Activated CD4-positive, alpha-beta memory T cell treated with anti-CD3 and anti-CD28 coated beads for 36 hours (primary cell): ENCODE results near the gene MMEL1. TPM values are rescaled to one million over a fixed set of nuclear protein-coding genes. Genes with fewer than 3 reads are reported as not detected.
"Not testable (repeated sequence)": the region's sequence is repeated elsewhere in the genome, so short reads cannot be mapped to it uniquely, and the experiment has no call there.

Experiments
- CTCF ChIA-PET: fragments of 350-600 bp; sonication (Branson Sonifier 250); formaldehyde crosslinking; loops from one replicate; lab custom pipeline; 2021; ENCODE audit warnings: antibody characterized with exemption, inconsistent platforms; lab: Charles Lee
- POLR2A ChIA-PET: fragments of 350-600 bp; sonication (Branson Sonifier 250); formaldehyde crosslinking; loops from one replicate; lab custom pipeline; 2021; ENCODE audit warnings: antibody characterized with exemption; lab: Charles Lee
- DNase-seq: peaks from one replicate; pipeline ENCODE4 v3.0.0-alpha.2; 2020
- H3K27ac Mint-ChIP-seq: one replicate; pipeline ENCODE4 v1.8.0; 2021; ENCODE audit warnings: mixed read lengths
- H3K27me3 Mint-ChIP-seq: one replicate; pipeline ENCODE4 v1.8.0; 2021; ENCODE audit warnings: mixed read lengths
- H3K36me3 Mint-ChIP-seq: one replicate; pipeline ENCODE4 v1.8.0; 2021; ENCODE audit warnings: mixed read lengths
- H3K4me1 Mint-ChIP-seq: one replicate; pipeline ENCODE4 v1.8.0; 2021; ENCODE audit warnings: low read depth, mixed read lengths
- H3K4me3 Mint-ChIP-seq: one replicate; pipeline ENCODE4 v1.8.0; 2021; ENCODE audit warnings: mild to moderate bottlenecking, mixed read lengths
- H3K9me3 Mint-ChIP-seq: one replicate; pipeline ENCODE4 v1.8.0; 2021; ENCODE audit warnings: mixed read lengths
- intact Hi-C: fragments of 100-400 bp; cut with micrococcal nuclease; formaldehyde crosslinking; loops from one replicate; pipeline ENCODE4 v1.15.1; 2023
- total RNA-seq, 2 experiments: library from RNA; stranded (reverse); gene quantifications; one replicate each; pipeline ENCODE4 v1.2.3, GENCODE V29; 2021

The MMEL1 gene
- total RNA-seq, 2 experiments from 2014 or later = 1.00 to 1.2 TPM

DNA sequence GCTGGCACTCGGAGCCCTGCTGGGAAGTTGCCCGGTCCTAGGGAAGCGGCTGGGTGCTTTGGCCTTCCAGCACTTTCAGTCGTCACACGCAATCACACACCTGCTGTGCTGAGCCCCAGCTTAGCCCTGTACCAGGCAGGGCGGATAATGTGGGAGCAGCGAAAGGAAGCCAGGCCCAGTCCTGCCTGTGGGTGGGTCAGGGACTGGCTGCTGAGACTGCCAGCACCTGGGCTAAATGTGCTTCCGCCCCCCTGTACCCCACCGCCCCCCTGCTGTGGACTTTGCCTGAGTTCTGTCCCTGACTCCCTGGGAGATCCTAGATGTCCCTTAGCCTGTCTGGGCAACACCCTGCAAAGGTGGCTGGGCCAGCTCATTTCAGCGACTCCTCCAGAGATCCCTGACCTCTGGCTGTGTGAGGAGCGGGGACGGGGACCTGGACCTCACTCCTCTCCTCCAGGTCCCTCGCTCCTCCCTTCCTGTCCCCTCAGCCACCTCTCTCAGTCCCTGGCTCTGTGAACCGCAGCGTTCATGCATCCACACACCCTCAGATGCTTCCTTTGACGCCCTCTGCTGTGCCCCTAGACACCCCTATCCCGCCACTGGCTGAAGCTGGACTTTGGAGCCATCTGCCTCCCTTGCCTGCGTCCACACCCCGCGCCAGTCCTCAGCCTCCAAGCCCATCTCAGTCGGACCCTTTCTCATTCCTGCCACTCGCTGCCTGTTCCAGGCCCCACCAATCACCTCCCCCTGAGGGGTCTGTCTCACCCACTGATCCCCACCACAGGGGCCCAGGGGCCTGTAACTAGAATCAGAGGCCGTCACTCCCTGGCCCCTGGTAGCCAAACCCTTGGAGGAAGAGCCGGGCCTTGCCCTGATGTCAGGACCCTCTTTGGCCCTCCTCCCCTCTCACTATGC is 1.4 kb downstream of the MMEL1 start:
- Mint-ChIP-seq H3K27me3 (peaks cover 22% of the 10 kb centered on the region), H3K36me3 (no peaks in the 10 kb centered on the region), H3K4me3 (no peak overlapping the region), H3K9me3 (peaks cover 15% of the 10 kb centered on the region), H3K27ac (peak overlapping the region; percentile 23), H3K4me1 (no peaks in the 10 kb centered on the region)
- no peak for DNase-seq
- intact Hi-C loops = no loop called here
- CTCF ChIA-PET = no interaction called here
- POLR2A ChIA-PET = no interaction called here

DNA sequence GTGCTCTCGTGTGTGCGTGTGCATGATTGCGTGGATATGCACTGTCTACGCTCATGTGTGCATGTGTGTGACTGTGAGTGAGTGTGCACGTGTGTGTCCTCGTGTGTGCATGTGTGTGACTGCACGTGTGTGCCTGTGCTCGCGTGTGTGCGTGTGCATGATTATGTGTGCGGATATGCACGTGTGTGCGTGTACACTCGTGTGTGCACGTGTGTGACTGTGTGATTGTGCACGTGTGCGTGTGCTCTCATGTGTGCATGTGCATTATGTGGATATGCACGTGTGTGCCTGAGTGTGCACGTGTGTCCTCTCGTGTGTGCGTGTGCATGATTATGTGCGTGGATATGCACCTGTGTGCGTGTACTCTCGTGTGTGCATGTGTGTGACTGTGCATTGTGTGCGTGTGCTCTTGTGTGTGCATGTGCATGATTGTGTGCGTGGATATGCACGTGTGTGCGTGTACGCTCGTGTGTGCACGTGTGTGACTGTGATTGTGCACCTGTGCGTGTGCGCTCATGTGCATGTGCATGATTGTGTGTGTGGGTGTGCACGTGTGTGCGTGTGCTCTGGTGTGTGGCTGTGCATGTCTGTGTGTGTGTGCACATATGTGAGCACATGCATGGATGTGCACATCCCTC is 2.2 kb downstream of the MMEL1 start:
- Mint-ChIP-seq H3K4me3 (no peak overlapping the region), H3K36me3 (no peaks in the 10 kb centered on the region), H3K27me3 (peaks cover 29% of the 10 kb centered on the region), H3K27ac (no peak overlapping the region), H3K9me3 (peaks cover 10% of the 10 kb centered on the region), H3K4me1 (no peaks in the 10 kb centered on the region)
- CTCF ChIA-PET = no interaction called here
- intact Hi-C loops = no loop called here
- no peak for DNase-seq
- POLR2A ChIA-PET = no interaction called here

DNA sequence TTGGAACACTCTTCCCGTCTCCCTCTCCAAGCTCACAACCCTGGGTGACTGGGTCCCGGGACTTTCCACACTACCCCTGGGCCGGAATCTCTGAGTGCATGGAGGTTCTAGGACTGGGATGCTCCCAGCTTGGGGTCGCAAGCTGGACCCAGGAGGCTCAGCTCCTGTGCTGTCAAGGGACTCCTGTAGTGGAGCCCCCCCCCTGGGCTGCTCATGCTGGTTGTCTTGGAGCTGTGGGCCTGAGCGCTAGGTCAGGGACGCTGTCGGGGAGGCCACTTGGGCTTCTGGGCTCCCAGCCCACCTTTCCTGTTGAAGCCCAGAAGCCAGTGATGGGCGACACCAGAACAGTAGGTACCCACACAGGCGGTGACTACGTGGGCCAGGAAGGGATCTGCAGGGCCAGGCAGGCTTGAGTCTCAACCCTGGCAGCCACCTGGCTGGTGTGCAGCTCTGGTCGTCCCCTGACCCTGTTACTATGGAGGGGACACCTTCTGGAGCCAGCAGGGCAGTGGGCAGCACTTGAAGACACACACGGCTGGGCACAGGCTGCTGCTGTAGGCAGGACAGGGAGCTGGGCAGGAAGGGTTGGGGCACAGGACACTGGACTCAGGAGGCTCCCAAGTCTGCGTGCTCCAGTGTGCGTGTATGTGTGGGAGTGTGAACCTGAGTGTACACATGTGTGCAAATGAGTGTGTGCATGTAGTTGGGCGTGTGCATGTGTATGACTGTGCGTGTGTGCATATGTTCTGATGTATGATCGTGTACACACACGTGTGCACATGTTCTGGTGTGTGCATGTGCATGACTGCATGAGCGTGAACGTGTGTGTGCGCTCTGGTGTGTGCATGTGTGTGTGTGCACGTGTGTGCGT is 3.0 kb downstream of the MMEL1 start:
- no peak overlapping the region for H3K27ac Mint-ChIP-seq
- ChIA-PET CTCF (no interaction called here), POLR2A (no interaction called here)
- no peak overlapping the region for H3K4me3 Mint-ChIP-seq
- no peak for DNase-seq
- H3K36me3 Mint-ChIP-seq = no peaks in the 10 kb centered on the region
- H3K4me1 Mint-ChIP-seq = no peaks in the 10 kb centered on the region
- intact Hi-C loops = no loop called here
- H3K27me3 Mint-ChIP-seq = peaks cover 36% of the 10 kb centered on the region
- H3K9me3 Mint-ChIP-seq = peaks cover 10% of the 10 kb centered on the region

DNA sequence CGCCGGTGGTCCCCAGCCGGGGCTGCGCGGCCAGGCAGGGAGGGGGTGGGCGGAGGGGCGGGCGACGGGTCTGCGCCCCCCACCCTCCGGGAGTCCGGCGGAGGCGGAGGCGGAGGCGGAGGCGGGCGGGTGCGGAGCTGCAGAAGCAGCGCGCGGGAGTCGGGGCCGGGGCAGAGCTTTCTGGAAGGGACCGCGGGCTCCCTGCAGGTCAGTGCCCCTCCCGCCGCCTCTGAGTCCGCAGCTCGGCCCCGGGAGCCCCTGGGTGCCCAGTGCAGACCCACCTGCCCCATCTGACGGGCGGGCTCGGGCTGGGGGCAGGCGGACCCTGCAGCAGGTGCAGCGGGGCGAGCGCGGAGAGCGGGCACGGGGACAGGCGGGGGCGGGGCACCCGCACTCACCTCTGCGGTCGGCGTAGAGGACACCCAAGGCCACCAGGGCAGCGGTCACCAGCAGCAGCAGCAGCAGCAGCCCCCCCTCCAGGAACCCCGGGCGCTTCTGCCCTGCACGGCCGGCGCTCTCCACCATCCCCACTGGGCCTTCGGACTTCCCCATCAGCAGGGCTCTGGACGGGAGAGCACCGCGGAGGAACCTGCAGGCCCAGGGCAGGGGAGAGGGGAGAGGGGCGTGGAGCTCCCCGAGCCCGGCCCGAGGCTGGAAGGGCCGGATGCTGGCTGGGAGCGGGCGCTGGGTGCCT is 3.7 kb downstream of the MMEL1 start:
- CTCF ChIA-PET = no interaction called here
- Mint-ChIP-seq H3K36me3 (no peaks in the 10 kb centered on the region), H3K4me3 (no peak overlapping the region), H3K4me1 (no peaks in the 10 kb centered on the region), H3K27me3 (peaks cover 40% of the 10 kb centered on the region), H3K27ac (no peak overlapping the region), H3K9me3 (peaks cover 10% of the 10 kb centered on the region)
- POLR2A ChIA-PET = no interaction called here
- intact Hi-C loops = no loop called here
- no peak for DNase-seq

DNA sequence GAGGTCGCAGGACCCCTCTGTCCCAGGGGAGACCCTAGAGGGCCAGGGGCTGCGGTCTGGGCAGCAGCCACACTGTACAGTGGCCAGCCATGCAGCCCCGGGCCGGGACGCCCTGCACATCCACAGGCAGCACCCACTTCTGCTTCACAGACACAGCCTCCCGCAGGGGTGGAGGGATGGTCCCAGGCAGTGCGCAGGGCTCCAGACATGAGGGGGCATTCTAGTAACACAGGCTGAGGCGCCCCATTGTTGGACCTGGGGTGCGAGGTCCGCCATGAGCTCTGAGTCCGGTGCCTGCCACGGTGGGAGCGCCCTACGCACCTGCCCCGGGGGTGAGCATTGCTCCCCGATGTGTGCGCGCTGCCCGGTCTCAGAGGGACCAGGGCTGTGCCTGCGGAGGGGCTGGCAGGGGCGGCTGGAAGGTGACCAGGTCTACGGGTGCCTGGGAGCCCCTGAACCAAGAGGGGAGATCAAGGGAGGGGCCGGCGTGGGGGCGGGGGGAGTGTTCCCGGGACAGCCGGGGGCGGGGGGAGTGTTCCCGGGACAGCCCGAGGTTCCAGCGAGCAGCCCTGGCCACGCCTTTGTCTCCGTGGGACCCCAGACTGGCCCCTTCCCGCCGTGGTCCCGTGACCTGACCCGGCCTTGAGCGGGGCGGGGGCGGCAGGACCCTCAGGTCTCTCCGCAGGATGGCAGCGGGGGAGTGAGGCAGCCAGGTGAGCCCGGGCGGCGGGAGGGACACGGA is 4.5 kb downstream of the MMEL1 start:
- POLR2A ChIA-PET = no interaction called here
- CTCF ChIA-PET = no interaction called here
- Mint-ChIP-seq H3K4me1 (no peaks in the 10 kb centered on the region), H3K4me3 (no peak overlapping the region), H3K27me3 (peaks cover 40% of the 10 kb centered on the region), H3K9me3 (peaks cover 10% of the 10 kb centered on the region), H3K27ac (no peak overlapping the region), H3K36me3 (no peaks in the 10 kb centered on the region)
- intact Hi-C loops = no loop called here
- no peak for DNase-seq

DNA sequence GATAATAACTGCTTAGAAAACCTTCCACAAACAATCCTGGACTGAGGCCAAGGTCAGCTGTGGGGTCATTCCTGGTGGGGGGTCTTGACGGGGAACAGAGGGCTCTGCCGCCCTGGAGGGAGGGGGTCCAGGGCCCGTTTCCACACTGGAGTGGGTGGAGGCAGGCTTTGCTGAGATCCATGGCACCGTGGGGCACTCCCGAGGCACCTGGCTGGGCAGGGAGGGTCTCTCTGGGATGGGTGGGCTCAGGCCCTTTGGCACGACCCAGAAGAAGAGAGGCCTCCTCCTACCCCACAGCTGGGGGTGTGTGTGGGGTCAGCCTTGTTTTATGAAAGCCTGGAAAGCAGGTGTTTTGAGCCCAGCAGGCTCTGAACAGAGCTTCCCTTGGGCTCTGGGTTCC is 5.1 kb downstream of the MMEL1 start:
- Mint-ChIP-seq H3K27ac (no peak overlapping the region), H3K4me3 (no peak overlapping the region), H3K27me3 (peaks cover 40% of the 10 kb centered on the region), H3K4me1 (no peaks in the 10 kb centered on the region), H3K36me3 (no peaks in the 10 kb centered on the region), H3K9me3 (peaks cover 10% of the 10 kb centered on the region)
- intact Hi-C loops = no loop called here
- no peak for DNase-seq
- ChIA-PET CTCF (no interaction called here), POLR2A (no interaction called here)

DNA sequence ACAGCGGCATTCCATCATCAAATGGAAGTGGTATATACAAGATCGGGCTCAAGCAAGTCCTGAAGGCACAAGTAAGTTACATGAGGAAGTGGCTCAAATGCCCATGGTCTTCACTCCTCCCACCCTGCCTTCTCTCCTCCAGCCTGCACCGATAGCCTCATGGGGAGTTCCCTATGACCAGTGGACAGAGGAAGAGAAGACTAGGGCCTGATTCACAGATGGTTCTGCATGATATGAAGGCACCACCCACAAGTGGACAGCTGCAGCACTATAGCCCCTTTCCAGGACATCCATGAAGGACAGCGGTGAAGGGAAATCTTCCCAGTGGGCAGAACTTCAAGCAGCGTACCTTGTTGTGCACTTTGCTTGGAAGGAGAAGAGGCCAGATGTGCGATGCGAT is 7.1 kb downstream of the MMEL1 start:
- H3K36me3 Mint-ChIP-seq, POLR2A ChIA-PET, CTCF ChIA-PET, H3K4me1 Mint-ChIP-seq, DNase-seq, intact Hi-C loops, H3K27ac Mint-ChIP-seq, H3K4me3 Mint-ChIP-seq, H3K9me3 Mint-ChIP-seq: not testable (repeated sequence)
- peaks cover 38% of the 10 kb centered on the region for H3K27me3 Mint-ChIP-seq

DNA sequence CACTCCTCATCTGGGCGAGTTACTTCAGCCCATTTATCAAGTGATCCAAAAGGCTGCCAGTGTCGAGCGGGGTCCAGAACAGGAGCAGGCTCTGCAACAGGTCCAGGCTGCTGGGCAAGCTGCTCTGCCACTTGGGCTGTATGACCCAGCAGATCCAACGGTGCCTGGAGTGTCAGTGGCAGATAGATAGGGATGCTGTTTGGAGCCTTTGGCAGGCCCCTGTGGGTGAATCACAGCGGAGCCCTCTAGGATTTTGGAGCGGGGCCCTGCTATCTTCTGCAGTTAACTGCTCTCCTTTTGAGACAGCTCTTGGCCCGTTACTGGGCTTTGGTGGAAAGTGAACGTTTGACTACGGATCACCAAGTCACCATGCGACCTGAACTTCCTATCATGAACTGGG is 7.5 kb downstream of the MMEL1 start:
- Mint-ChIP-seq H3K4me3 (no peak overlapping the region), H3K27me3 (peaks cover 34% of the 10 kb centered on the region), H3K4me1 (peaks cover 3% of the 10 kb centered on the region), H3K36me3 (no peaks in the 10 kb centered on the region), H3K9me3 (peaks cover 4% of the 10 kb centered on the region), H3K27ac (no peak overlapping the region)
- intact Hi-C loops = no loop called here
- POLR2A ChIA-PET = no interaction called here
- no peak for DNase-seq
- CTCF ChIA-PET = no interaction called here

DNA sequence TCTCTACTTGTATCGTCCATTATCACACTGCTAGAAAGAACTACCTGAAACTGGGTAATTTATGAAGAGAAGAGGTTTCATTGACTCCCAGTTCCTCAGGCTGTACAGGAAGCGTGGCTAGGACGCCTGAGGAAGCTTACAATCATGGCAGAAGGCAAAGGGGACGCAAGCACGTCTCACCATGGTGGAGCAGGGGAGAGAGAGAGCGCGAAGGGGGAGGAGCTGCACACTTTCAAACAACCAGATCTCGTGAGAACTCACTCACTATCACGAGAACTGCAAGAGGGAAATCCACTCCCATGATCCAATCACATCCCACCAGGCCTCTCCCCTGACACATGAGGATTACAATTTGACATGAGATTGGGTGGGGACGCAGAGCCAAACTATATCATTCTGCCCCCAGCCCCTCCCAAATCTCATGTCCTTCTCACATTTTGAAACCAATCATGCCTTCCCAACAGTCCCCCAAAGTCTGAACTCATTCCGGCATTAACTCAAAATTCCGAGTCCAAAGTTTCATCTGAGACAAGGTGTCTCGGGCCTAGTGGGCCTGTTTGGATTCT is 8.0 kb downstream of the MMEL1 start:
- no peak for DNase-seq
- H3K4me3 Mint-ChIP-seq = no peak overlapping the region
- POLR2A ChIA-PET = no interaction called here
- H3K4me1 Mint-ChIP-seq = peaks cover 3% of the 10 kb centered on the region
- H3K9me3 Mint-ChIP-seq = peaks cover 3% of the 10 kb centered on the region
- CTCF ChIA-PET = no interaction called here
- no peak overlapping the region for H3K27ac Mint-ChIP-seq
- H3K27me3 Mint-ChIP-seq = peaks cover 29% of the 10 kb centered on the region
- no peaks in the 10 kb centered on the region for H3K36me3 Mint-ChIP-seq
- intact Hi-C loops = no loop called here

DNA sequence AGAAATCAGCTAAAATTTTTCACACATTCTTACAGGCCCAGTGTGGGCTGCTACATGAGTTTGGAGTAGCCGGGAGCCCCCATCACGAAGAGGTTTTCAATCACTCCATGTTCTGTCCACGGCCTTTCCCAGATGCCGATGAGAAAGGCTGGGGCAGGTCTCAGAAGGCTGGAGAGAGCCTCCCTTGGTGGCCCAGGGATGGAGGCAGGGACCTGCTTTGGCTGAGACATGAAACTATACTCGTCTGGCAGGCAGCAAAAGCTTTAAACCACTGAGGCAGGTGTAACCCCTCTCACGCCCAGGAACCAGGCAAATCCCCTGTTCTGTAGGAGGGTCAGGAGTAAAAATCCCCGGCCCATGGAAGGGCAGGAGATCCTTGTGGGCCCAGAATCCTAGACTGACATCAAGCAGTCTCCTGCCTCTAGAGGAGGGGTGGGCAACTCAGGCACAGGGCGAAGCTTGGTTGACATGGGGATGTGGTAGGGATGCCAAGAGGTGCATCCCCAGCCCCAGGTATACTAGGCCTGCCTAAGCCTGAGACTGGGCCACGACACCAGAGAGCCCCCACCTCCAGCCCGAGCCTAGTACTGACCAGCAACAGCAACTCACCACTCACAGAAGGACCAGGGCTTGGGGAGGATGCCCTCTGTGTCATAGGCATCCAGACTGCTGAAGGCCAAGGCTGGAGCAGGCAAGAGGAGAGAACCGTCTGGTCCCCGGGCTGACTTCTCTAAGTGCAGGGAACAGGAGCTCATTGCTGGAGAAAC is 9.1 kb downstream of the MMEL1 start:
- Mint-ChIP-seq H3K36me3 (no peaks in the 10 kb centered on the region), H3K4me3 (no peak overlapping the region), H3K27ac (no peak overlapping the region), H3K9me3 (peaks cover 6% of the 10 kb centered on the region), H3K27me3 (peaks cover 25% of the 10 kb centered on the region), H3K4me1 (peaks cover 3% of the 10 kb centered on the region)
- intact Hi-C loops = no loop called here
- ChIA-PET CTCF (no interaction called here), POLR2A (no interaction called here)
- DNase-seq = no peak
